HL-60/S4 treated with phorbol 12-myristate 13-acetate at 8.2 ng/mL for 4 days and 3 days (cell line): ENCODE data around the gene CHMP2A.
"Not testable (repeated sequence)": the region's sequence is repeated elsewhere in the genome, so short reads cannot be mapped to it uniquely, and the experiment has no call there.

ENCODE experiments used
- in situ Hi-C: fragments of 300-500 bp; cut with MboI; formaldehyde crosslinking; loops from 2 replicates; pipeline ENCODE4 v1.15.0; 2022; ENCODE audit warnings: low sequenced_read_pairs

CHMP2A gene

GRCh38 chr19:58513694-58514563 lies 41.0 kb downstream of the CHMP2A start:
- in situ Hi-C loops: no loop called here

GRCh38 chr19:58513213-58513693 lies 41.7 kb downstream of the CHMP2A start:
- in situ Hi-C loops: no loop called here

- in situ Hi-C loops: no loop called here
These were observed 43.3 kb downstream of the CHMP2A start, which contains the start of gene SLC27A5 for GRCh38 chr19:58511353-58512208. SLC27A5 (minus strand) TSS chr19:58511992; CDS start chr19:58511955, 37 bp downstream.

- in situ Hi-C loops: no loop called here
These were observed 44.6 kb downstream of the CHMP2A start for GRCh38 chr19:58510084-58510862.

GRCh38 chr19:58509731-58510083 lies 45.2 kb downstream of the CHMP2A start:
- in situ Hi-C loops: no loop called here

GRCh38 chr19:58507602-58508223 lies 47.2 kb downstream of the CHMP2A start:
- in situ Hi-C loops: not testable (repeated sequence)
